Panc1 (cell line): ENCODE data around the gene DZIP1. TPM values are rescaled to one million over a fixed set of nuclear protein-coding genes. Genes with fewer than 3 reads are reported as not detected.

Experiments
- ATAC-seq: fragments of 200-7000 bp; cut with Tn5 transposase; 2 replicates; pipeline ENCODE4 v1.9.1; 2020; ENCODE audit warnings: mild to moderate bottlenecking, moderate library complexity
- BruUV-seq: library from RNA; stranded (reverse); fragments of 400-500 nt; replicated peaks from 2 replicates; lab custom pipeline; 2021; lab: Mats Ljungman, UMichigan
- CTCF ChIA-PET: fragments of 300-600 bp; sonication (Branson Sonifier 250); formaldehyde crosslinking; loops from one replicate; lab custom pipeline; 2022; ENCODE audit warnings: antibody characterized with exemption; lab: Charles Lee
- POLR2A ChIA-PET: fragments of 300-600 bp; sonication (Branson Sonifier 250); formaldehyde crosslinking; loops from one replicate; lab custom pipeline; 2022; ENCODE audit warnings: antibody characterized with exemption; lab: Charles Lee
- DNase-seq: peaks from one replicate; pipeline ENCODE4 v3.0.0-alpha.2; 2010; ENCODE audit warnings: low read depth, low spot score
- H3K27ac ChIP-seq: 2 replicates; pipeline ENCODE4 v1.5.1; 2011; ENCODE audit warnings: mild to moderate bottlenecking, low read length, inconsistent platforms
- H3K27me3 ChIP-seq: fragments of 200-500 bp; sonication (Bioruptor generic); 2 replicates; pipeline ENCODE4 v1.6.0; 2014; ENCODE audit warnings: low read length, inconsistent platforms; ENCODE audit not compliant: control insufficient read depth, insufficient read depth
- H3K36me3 ChIP-seq: fragments of 200-500 bp; sonication (Bioruptor generic); 2 replicates; pipeline ENCODE4 v1.5.1; 2014; ENCODE audit warnings: inconsistent platforms, mild to moderate bottlenecking, low read length, moderate library complexity; ENCODE audit not compliant: control insufficient read depth, insufficient read depth
- H3K4me1 ChIP-seq: 2 replicates; pipeline ENCODE4 v1.5.1; 2011; ENCODE audit warnings: inconsistent platforms, mild to moderate bottlenecking, low read length, moderate library complexity; ENCODE audit not compliant: control insufficient read depth, insufficient read depth
- H3K4me3 ChIP-seq, 2 experiments: 2 replicates each; pipeline ENCODE4 v1.5.1; 2011 to 2012; ENCODE audit warnings: low read depth in 2 of 2, low read length in 2 of 2, mild to moderate bottlenecking in 2 of 2, inconsistent platforms in 1 of 2, moderate library complexity in 1 of 2
- H3K9me3 ChIP-seq: fragments of 200-500 bp; sonication (Bioruptor generic); 2 replicates; pipeline ENCODE4 v1.5.1; 2014; ENCODE audit warnings: low read depth, mild to moderate bottlenecking, inconsistent platforms, low read length, moderate library complexity; ENCODE audit not compliant: control insufficient read depth, insufficient read depth
- POLR2AphosphoS5 ChIP-seq: IDR thresholded peaks from 2 replicates; pipeline ENCODE4 v1.6.1; 2012; ENCODE audit warnings: mild to moderate bottlenecking, low read depth, low read length, moderate library complexity
- SIN3A ChIP-seq: IDR thresholded peaks from 2 replicates; pipeline ENCODE4 v1.6.1; 2012; ENCODE audit warnings: low read depth, mild to moderate bottlenecking, low read length, moderate library complexity, borderline replicate concordance; ENCODE audit not compliant: insufficient read depth
- TCF7L2 ChIP-seq: IDR thresholded peaks from 2 replicates; pipeline ENCODE4 v1.6.1; 2011; ENCODE audit warnings: mild to moderate bottlenecking, low read depth, low read length, inconsistent platforms
- in situ Hi-C: cut with HindIII; loops from 2 replicates; pipeline ENCODE4 v1.10.0; 2016; ENCODE audit warnings: low sequenced_read_pairs, low pct_unique_long_range_greater_than_20kb
- intact Hi-C: fragments of 100-400 bp; cut with micrococcal nuclease; formaldehyde crosslinking; loops from one replicate; pipeline ENCODE4 v1.10.0; 2022; ENCODE audit not compliant: unreplicated experiment
- total RNA-seq: library from RNA; stranded (reverse); gene quantifications from one replicate; pipeline ENCODE4 v1.2.1, GENCODE V29; 2021; ENCODE audit not compliant: unreplicated experiment
- TF ChIP-seq, protein P1 (sequence below), 2 experiments: IDR thresholded peaks; 2 replicates each; pipeline ENCODE4 v1.6.1; 2011 to 2012; ENCODE audit warnings: low read depth in 2 of 2, control low read depth in 1 of 2, low read length in 1 of 2, mild to moderate bottlenecking in 1 of 2, moderate library complexity in 1 of 2; ENCODE audit not compliant: insufficient read depth in 1 of 2
- TF ChIP-seq, protein P2 (sequence below): fragments of 450-650 bp; IDR thresholded peaks from 2 replicates; pipeline ENCODE4 v1.5.1; 2017; ENCODE audit warnings: mild to moderate bottlenecking

The DZIP1 gene
- total RNA-seq, 1 experiment from 2014 or later: 22.9 TPM

DNA sequence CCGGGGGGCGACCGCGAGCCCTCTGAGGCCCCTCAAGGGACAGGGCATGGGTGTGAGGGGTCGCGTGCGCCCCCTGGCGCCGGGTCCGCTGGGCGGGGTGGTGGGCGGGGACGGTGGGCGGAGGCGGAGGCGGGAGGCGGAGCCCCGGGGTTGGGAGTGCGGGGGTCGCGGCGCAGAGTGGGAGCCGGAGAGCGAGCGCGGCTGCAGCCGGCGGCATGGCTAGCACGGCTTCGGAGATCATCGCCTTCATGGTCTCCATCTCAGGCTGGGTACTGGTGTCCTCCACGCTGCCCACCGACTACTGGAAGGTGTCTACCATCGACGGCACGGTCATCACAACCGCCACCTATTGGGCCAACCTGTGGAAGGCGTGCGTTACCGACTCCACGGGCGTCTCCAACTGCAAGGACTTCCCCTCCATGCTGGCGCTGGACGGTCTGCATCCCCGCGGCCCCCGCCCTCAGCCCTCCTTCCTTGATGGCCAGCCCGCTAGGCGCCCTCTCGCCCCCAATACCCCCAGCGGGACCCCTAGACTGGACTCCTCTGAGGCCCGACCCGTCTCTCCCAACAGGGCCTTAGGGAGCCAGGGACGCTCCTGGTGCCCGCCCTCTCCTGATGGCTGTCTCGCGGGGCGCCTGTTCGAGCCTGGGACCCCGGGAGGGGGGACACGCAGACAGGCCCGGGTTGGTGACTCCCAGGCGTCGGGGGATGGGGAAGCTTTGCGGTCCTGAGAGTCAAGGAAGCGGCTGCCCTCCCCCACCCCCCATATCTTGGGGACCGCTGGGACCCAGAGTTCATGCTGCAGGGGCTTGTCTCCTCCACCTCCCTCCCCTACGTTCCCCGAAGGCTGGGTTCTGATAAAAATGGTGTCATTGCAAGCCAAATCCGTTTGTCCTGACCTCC lies 91.7 kb downstream of the DZIP1 start, which contains the start of gene CLDN10:
CLDN10 (plus strand) TSS at position 182 of the 903 bp plus-strand sequence; CDS start at position 216, 34 bp downstream.
- BruUV-seq: no TSS peak

DNA sequence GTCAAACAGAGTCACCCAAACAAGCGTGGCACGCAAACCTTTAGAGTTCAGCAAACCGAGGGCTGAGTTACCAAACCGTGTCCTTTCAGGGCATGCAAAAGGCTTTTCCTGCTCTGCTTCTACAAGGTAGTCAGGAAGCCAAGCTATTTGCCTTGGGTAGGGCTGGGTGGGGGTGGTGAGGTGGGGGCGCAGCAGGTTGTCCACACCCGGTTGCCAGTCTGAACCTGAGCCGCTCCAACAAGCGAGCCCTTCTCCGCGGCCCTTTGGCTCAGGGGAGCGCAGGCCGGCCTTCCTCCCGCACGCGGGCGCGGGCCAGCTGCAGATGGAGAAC lies 92.3 kb downstream of the DZIP1 start:
- intact Hi-C loops (no loop called here), in situ Hi-C loops (no loop called here)
- Histone ChIP-seq H3K27me3 (no peaks in the 10 kb centered on the region), H3K27ac (no peak overlapping the region), H3K4me1 (peaks cover 5% of the 10 kb centered on the region), H3K9me3 (no peaks in the 10 kb centered on the region), H3K4me3 (peak overlapping the region; percentile 59 to 61), H3K36me3 (no peaks in the 10 kb centered on the region)
- ChIA-PET POLR2A (no interaction called here), CTCF (no interaction called here)
- DNase-seq (no peak), ATAC-seq (peak; percentile 58)
- TF ChIP-seq SIN3A (no peak), TCF7L2 (no peak), POLR2AphosphoS5 (no peak)
- TF ChIP-seq, protein P1, sequence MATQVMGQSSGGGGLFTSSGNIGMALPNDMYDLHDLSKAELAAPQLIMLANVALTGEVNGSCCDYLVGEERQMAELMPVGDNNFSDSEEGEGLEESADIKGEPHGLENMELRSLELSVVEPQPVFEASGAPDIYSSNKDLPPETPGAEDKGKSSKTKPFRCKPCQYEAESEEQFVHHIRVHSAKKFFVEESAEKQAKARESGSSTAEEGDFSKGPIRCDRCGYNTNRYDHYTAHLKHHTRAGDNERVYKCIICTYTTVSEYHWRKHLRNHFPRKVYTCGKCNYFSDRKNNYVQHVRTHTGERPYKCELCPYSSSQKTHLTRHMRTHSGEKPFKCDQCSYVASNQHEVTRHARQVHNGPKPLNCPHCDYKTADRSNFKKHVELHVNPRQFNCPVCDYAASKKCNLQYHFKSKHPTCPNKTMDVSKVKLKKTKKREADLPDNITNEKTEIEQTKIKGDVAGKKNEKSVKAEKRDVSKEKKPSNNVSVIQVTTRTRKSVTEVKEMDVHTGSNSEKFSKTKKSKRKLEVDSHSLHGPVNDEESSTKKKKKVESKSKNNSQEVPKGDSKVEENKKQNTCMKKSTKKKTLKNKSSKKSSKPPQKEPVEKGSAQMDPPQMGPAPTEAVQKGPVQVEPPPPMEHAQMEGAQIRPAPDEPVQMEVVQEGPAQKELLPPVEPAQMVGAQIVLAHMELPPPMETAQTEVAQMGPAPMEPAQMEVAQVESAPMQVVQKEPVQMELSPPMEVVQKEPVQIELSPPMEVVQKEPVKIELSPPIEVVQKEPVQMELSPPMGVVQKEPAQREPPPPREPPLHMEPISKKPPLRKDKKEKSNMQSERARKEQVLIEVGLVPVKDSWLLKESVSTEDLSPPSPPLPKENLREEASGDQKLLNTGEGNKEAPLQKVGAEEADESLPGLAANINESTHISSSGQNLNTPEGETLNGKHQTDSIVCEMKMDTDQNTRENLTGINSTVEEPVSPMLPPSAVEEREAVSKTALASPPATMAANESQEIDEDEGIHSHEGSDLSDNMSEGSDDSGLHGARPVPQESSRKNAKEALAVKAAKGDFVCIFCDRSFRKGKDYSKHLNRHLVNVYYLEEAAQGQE (IDR thresholded peaks at IDR 0.05; ENCODE audit: insufficient read depth in 1 of 2, low read depth in 2 of 2, low read length in 1 of 2): no peak
- TF ChIP-seq, protein P2, sequence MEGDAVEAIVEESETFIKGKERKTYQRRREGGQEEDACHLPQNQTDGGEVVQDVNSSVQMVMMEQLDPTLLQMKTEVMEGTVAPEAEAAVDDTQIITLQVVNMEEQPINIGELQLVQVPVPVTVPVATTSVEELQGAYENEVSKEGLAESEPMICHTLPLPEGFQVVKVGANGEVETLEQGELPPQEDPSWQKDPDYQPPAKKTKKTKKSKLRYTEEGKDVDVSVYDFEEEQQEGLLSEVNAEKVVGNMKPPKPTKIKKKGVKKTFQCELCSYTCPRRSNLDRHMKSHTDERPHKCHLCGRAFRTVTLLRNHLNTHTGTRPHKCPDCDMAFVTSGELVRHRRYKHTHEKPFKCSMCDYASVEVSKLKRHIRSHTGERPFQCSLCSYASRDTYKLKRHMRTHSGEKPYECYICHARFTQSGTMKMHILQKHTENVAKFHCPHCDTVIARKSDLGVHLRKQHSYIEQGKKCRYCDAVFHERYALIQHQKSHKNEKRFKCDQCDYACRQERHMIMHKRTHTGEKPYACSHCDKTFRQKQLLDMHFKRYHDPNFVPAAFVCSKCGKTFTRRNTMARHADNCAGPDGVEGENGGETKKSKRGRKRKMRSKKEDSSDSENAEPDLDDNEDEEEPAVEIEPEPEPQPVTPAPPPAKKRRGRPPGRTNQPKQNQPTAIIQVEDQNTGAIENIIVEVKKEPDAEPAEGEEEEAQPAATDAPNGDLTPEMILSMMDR: no peak
- BruUV-seq: no TSS peak

More for the DNA sequence above, 91.7 kb downstream of the DZIP1 start, which contains the start of gene CLDN10:
- H3K36me3 ChIP-seq: no peaks in the 10 kb centered on the region
- H3K27me3 ChIP-seq: no peaks in the 10 kb centered on the region
- H3K4me3 ChIP-seq: peak within 1 kb of the TSS; percentile 59 to 61
- POLR2A ChIA-PET: no interaction called here
- peak within 1 kb of the TSS; percentile 63 for H3K27ac ChIP-seq
- intact Hi-C loops: no loop called here
- DNase-seq: no peak
- in situ Hi-C loops: no loop called here
- H3K9me3 ChIP-seq: no peaks in the 10 kb centered on the region
- CTCF ChIA-PET: no interaction called here
- H3K4me1 ChIP-seq: peaks cover 7% of the 10 kb centered on the region
- peak; percentile 93 for ATAC-seq
- TF ChIP-seq, protein P2: peak; percentile 86
- no peak for TF ChIP-seq TCF7L2
- TF ChIP-seq POLR2AphosphoS5: no peak
- 0 out of 2 replicates have a peak, but pooled peaks have one; percentile 7 for TF ChIP-seq SIN3A
